Thyroid gland (tissue), 4 donors: ENCODE results near the gene CHD6. TPM values are rescaled to one million over a fixed set of nuclear protein-coding genes. Genes with fewer than 3 reads are reported as not detected.
A peak's percentile ranks its signal among the peaks of the same experiment; 100 is the strongest.

Experiments
- DNase-seq, 2 donors: peaks; one replicate each; pipeline ENCODE4 v3.0.0-alpha.2; 2019
- H3K27ac ChIP-seq, 3 donors: fragments of 200-600 bp; sonication (generic); 1 replicate in 2 of 3; 2 replicates in 1 of 3; pipeline ENCODE4 v1.5.1; 2016 to 2019; ENCODE audit warnings: mild to moderate bottlenecking in 1 of 3, moderate library complexity in 1 of 3
- H3K27me3 ChIP-seq: fragments of 200-600 bp; sonication (generic); one replicate; pipeline ENCODE4 v1.5.1; 2019
- H3K36me3 ChIP-seq, 2 donors: fragments of 200-600 bp; sonication (generic); one replicate each; pipeline ENCODE4 v1.5.1; 2016 to 2019
- H3K4me1 ChIP-seq, 2 donors: fragments of 200-600 bp; sonication (generic); one replicate each; pipeline ENCODE4 v1.5.1; 2017 to 2019
- H3K4me3 ChIP-seq, 3 donors: fragments of 200-600 bp; sonication (generic); replicated peaks in 1 of 3; 1 replicate in 2 of 3; 2 replicates in 1 of 3; pipeline ENCODE4 v1.5.1; 2016; ENCODE audit warnings: mild to moderate bottlenecking in 1 of 3
- H3K9me3 ChIP-seq: fragments of 200-600 bp; sonication (generic); one replicate; pipeline ENCODE4 v1.5.1; 2017
- CTCF ChIP-seq, 6 experiments: fragments of 200-600 bp in 3 of 6; fragments of 450-650 bp in 3 of 6; sonication (generic) in 3 of 6; IDR thresholded peaks; one replicate each; pipeline ENCODE4 v1.5.1; 2016 to 2019; ENCODE audit warnings: antibody characterized with exemption in 6 of 6, mild to moderate bottlenecking in 2 of 6, inconsistent platforms in 1 of 6, moderate library complexity in 1 of 6
- POLR2A ChIP-seq, 2 donors: fragments of 450-650 bp; IDR thresholded peaks; one replicate each; pipeline ENCODE4 v1.6.1; 2017; ENCODE audit warnings: antibody characterized with exemption in 2 of 2, mild to moderate bottlenecking in 2 of 2, moderate library complexity in 1 of 2
- WGBS, 2 donors: methylation state at CpG; one replicate each; pipeline ENCODE4 v1.1.5; 2017; 5-methylcytosine and 5-hydroxymethylcytosine counted together
- intact Hi-C: fragments of 100-400 bp; cut with DNase I; formaldehyde crosslinking; loops from one replicate; pipeline ENCODE4 v1.15.1; 2023
- total RNA-seq, 4 donors: library from RNA; depleted of rRNA; stranded (reverse); fragments of >200 nt; gene quantifications; one replicate each; pipeline ENCODE4 v1.2.3, GENCODE V29; 2016

CHD6 gene
- total RNA-seq, 4 donors from 2014 or later: 58.0 to 104 (median 81.6) TPM

DNA sequence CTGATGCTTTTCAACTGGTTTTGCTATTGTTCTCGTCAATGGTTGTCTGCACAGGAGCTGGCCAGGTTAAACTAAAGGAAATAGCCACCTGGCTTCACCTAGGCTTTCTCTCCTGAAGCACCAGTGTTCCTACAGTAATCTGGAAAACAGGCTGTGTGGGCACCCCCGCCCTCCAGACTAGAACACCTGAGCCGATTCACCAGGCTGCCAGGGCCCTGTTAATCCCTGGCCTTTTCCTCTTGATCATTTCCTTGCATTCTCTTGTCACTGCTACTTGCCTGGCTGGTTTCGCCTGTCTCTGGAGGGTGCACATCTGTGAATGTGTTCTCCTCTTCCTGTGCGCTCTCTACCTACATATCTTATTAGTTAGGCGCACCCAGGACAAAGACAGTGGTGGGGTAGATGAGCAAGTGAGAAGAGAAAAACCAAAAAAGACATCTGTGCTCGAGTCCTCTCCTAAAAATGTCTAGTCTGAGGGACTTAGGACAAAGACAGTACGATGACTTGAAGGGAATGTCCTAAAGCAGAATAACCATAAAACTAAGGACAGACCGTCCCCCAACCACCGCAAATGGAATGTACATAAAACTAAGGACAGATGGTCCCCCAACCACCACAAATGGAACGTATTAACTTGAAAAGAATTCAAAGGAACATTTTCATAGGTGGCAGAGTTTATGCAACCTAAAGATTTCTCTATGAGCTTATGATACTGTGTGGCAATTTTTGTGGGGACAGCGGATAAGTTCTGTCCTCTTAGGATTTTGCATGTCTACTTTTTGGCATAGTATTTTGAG, 205.7 kb downstream of the CHD6 start:
- Histone ChIP-seq H3K36me3 (peaks cover 75 to 80% of the 10 kb centered on the region in 2 donors), H3K4me3 (no peak overlapping the region), H3K27me3 (no peaks in the 10 kb centered on the region), H3K4me1 (no peaks in the 10 kb centered on the region), H3K27ac (no peak overlapping the region), H3K9me3 (no peaks in the 10 kb centered on the region)
- WGBS, 2 donors: 94 to 95% methylated on average over 12 of the region's 12 CpGs
- intact Hi-C loops: loop anchor here (5.0 to 10.0 kb wide), 2 partner anchors 65 to 248 kb away; no protein-coding TSS in a partner anchor
- TF ChIP-seq CTCF (IDR thresholded peaks at IDR 0.05) (no peak), POLR2A (IDR thresholded peaks at IDR 0.05) (no peak)
- no peak for DNase-seq

- H3K27me3 ChIP-seq: no peaks in the 10 kb centered on the region
- intact Hi-C loops: loop anchor here (5.0 to 10.0 kb wide), 2 partner anchors 64 to 247 kb away; no protein-coding TSS in a partner anchor
- no peaks in the 10 kb centered on the region for H3K9me3 ChIP-seq
- H3K4me3 ChIP-seq: no peak overlapping the region
- DNase-seq: no peak
- H3K27ac ChIP-seq: no peak overlapping the region
- H3K36me3 ChIP-seq: peaks cover 76 to 81% of the 10 kb centered on the region in 2 donors
- 53 to 66% methylated on average over 2 of the region's 2 CpGs for WGBS, 2 donors
- no peaks in the 10 kb centered on the region for H3K4me1 ChIP-seq
- TF ChIP-seq POLR2A (IDR thresholded peaks at IDR 0.05) (no peak), CTCF (IDR thresholded peaks at IDR 0.05) (peak in 5 of 6 experiments; percentile 11 to 43 (median 28))
Observed at GRCh38 chr20:41411391-41411847, 206.8 kb downstream of the CHD6 start.

DNA sequence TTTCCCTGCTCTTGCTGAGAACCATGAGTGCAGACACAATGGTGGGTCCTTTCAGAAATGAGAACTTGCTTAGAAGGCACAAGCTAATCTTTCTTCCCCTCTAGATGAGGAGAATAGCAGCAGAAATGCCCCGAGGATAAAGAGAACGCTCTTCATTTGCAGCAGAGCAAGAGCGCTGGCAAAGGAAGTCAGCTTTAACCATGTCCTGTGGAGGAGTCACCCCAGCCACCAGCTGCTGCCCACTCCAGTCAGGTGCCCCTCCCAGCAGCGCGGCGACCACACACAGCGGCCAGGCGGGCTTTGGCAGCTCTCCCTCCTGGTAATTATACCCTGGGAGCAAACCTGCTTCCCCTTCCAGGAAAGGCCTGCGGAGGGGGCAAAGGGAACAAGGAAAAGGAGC, 209.2 kb downstream of the CHD6 start:
- Histone ChIP-seq H3K9me3 (no peaks in the 10 kb centered on the region), H3K27me3 (no peaks in the 10 kb centered on the region), H3K27ac (no peak overlapping the region), H3K36me3 (peaks cover 77% of the 10 kb centered on the region in 2 donors), H3K4me1 (no peaks in the 10 kb centered on the region), H3K4me3 (no peak overlapping the region)
- intact Hi-C loops: no loop called here
- DNase-seq: no peak
- no peak for TF ChIP-seq POLR2A (IDR thresholded peaks at IDR 0.05)
- 83 to 84% methylated on average over 9 of the region's 9 CpGs for WGBS, 2 donors

DNA sequence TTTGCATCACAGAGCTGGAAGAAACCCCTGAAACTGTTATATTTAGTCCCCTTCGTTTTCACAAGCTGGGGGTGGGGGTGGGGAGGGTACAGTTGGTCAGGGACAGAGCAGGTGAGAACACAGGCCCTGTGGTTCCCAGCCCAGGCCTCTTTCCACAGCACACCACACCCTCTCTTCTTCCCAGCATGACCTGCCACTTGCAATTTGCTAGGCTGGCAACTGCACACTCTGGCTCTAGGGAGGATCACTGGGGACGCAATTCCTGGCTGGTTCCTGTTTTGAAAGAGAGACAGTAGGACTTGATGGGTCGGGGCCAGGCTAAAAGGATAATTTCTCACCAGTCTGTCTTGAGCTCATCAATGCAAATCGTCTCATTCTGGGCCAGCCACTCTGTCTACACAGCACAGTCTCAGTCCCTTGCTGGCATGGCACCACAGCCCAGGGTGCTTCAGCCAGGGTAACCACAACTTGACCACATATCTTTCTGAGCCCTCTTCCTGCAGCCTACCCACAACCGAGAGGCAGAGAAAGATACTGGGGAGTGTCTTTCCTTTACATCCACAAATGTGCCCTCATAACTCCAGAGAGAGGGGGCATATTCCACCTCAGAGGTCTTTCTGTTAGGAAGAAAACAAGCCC, 209.9 kb downstream of the CHD6 start:
- Histone ChIP-seq H3K27ac (no peak overlapping the region), H3K9me3 (no peaks in the 10 kb centered on the region), H3K27me3 (no peaks in the 10 kb centered on the region), H3K4me3 (no peak overlapping the region), H3K4me1 (no peaks in the 10 kb centered on the region), H3K36me3 (peaks cover 77 to 79% of the 10 kb centered on the region in 2 donors)
- WGBS, 2 donors: 81 to 83% methylated on average over 5 of the region's 5 CpGs
- TF ChIP-seq POLR2A (IDR thresholded peaks at IDR 0.05): no peak
- TF ChIP-seq CTCF (IDR thresholded peaks at IDR 0.05): no peak
- intact Hi-C loops: no loop called here
- DNase-seq: no peak

GRCh38 chr20:41407607-41408006, 210.6 kb downstream of the CHD6 start:
- WGBS, 2 donors: 89 to 90% methylated on average over 10 of the region's 10 CpGs
- Histone ChIP-seq H3K4me1 (no peaks in the 10 kb centered on the region), H3K27me3 (no peaks in the 10 kb centered on the region), H3K36me3 (peaks cover 73% of the 10 kb centered on the region in 2 donors), H3K9me3 (no peaks in the 10 kb centered on the region), H3K27ac (no peak overlapping the region), H3K4me3 (no peak overlapping the region)
- intact Hi-C loops: no loop called here
- no peak for DNase-seq
- no peak for TF ChIP-seq POLR2A (IDR thresholded peaks at IDR 0.05)
- no peak for TF ChIP-seq CTCF (IDR thresholded peaks at IDR 0.05)
